HT1080 (cell line): ENCODE results near the gene TPMT. TPM values are rescaled to one million over a fixed set of nuclear protein-coding genes. Genes with fewer than 3 reads are reported as not detected.
"Not testable (repeated sequence)": the region's sequence is repeated elsewhere in the genome, so short reads cannot be mapped to it uniquely, and the experiment has no call there.

Experiments used
- DNase-seq: peaks from one replicate; pipeline ENCODE4 v3.0.0-alpha.2; 2015; ENCODE audit warnings: low read depth
- total RNA-seq: library from RNA; depleted of rRNA; stranded (reverse); fragments of >200 nt; shearing (Covaris generic); gene quantifications from 2 replicates; pipeline ENCODE4 v1.2.3, GENCODE V29; 2014

The TPMT gene
- total RNA-seq, 1 experiment from 2014 or later: 9.6 TPM

DNA sequence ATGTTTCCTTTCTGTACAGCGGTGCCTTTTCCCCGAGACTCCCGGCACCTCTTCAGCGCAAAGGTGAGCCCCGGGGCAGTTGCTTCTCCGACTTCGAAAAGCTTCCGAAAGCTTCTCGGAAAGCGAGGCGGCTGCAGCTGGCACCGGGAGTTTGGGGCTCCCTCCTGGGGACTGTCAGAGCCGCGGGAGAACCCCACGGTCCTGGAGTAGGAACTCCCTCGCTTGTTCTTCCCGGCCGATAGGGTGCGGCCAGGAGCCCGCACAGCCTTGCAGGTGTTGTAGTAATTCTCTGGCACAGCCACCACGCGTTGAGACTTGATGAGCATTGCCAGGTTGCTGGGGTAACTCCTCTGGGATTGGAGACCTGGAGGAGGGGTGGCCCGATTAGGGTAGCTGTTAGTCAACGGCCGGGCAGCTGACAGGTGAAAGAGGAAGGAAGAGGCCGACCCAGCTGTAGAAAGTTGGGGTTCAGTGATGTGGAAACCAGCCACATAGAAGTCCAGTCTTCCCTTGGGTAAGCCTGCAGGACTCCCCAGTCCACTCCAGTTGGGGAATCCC is 1.1 kb upstream of the TPMT start:
- DNase-seq: peak; percentile 52

- peak; percentile 96 for DNase-seq
These were observed 430 bp upstream of the TPMT start, which contains the start of gene KDM1B for GRCh38 chr6:18155150-18155863. TSS of gene KDM1B (plus strand) at chr6:18155422. CDS start at chr6:18159896, 4,474 bp downstream.

GRCh38 chr6:18153311-18153703 is 1.6 kb downstream of the TPMT start:
- no peak for DNase-seq

- no peak for DNase-seq
These were observed 3.1 kb downstream of the TPMT start for GRCh38 chr6:18151801-18152200.

DNA sequence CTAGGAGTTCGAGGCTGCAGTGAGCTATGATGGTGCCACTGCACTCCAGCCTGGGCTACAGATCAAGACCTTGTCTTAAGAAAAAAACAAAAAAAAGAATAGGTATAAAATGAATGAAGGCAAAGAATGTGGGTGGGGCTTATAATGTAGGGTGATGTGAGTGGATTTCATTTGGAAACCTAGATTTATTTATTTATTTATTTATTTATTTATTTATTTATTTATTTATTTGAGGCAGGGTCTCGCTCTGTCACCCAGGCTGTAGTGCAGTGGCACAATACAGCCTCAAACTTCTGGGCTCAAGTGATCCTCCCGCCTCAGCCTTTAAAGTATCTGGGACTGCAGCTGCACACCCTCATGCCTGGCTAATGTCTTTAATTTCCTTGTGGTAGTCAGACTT is 3.5 kb downstream of the TPMT start:
- DNase-seq: not testable (repeated sequence)

GRCh38 chr6:18148304-18149025 is 6.4 kb downstream of the TPMT start:
- peak; percentile 91 for DNase-seq

- DNase-seq: no peak
These were observed 7.3 kb downstream of the TPMT start for GRCh38 chr6:18147616-18148015.

DNA sequence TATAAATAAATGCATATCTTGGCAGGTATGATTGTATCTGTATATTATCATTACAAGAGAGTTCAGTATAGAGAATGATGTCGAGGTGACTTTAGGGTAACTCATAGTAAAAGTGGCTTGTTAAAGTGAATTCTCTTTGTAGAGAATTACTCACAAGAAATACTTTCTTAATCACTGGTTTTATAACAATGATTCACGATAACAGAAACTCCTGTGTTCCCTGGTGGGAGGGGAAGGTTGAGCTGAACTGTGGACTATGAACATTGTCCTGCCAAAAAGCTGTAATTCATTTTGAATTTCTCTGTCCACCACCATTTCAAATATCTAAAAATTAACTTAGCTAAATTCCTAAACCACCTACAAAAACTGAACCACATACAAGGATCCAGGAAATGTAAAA is 7.7 kb downstream of the TPMT start:
- DNase-seq: peak; percentile 65

DNA sequence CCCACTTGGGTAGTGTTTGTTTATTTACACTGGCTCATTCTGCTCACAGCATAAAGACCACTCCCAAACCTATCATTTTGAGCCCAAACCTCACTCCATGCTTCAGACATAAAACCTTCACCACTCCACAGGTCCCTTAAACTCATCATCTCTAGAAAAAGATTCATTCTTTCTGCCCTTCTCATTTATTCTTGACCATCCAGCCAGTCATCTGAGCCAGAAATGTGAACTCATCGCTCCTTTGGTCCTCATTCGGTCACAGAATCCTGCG is 12.4 kb downstream of the TPMT start:
- DNase-seq: no peak

DNA sequence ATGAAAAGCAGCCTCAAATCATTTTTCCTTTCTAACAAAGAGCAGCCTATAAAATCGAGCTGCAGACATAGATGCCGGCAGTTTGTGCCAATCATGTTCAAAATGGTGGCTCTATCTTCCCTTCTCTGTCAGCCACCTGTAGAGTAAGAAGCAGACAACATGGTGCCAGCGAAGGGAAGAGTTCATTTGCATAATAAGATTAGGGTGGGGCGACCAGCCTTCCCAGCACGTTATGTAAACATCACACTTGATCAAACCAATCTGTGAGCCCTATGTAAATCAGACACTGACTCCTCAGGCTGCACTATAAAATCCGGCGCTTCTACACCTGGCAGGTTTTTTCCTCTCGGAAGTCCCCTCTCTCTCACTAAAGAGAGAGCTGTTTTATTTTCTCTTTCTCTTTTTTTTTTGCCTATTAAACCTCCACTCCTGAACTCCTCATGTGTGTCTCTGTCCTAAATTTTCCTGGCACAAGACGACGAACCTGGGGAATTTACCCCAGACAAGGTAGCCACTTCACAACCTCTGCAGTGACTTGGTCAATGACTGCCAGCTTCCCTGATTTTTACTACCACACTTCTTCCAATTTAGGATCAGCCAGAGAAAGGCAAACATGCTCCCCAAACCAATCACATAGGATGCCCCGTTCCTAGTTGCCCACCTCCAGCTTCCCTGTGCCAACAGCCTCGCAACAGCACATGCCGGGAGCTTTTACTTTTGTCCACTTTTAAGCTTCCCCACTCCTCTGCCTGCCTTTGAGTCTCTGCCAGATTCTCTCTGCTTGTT is 12.9 kb downstream of the TPMT start:
- DNase-seq: no peak

DNA sequence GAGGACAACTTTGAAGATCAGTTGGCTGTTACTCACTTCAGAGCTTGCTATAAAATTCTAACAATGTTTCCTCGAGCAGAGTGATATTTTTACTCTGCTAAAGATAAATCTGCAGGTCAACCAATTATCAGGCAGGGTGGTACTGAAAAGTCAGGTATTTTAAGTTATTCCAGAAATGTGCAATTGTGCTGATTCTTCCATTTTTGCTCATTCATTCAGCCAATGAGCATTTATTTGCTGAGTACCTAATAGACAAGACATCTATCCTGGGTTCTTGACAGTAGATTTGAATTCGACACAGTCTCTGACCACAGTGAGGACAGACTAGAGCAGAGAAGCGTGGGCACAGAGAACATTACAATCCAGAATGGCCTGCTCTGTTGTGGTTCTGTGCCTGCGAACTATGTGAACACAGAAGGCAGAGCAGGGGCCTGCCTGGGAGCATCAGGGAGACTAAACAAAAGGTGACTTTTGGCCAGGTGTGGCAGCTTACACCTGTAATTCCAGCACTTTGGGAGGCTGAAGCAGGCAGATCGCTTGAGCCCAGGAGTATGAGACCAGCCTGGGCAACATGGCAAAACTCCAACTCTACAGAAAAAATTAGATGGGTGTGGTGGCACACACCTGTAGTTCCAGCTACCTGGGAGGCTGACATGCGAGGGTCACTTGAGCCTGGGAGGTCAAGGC is 14.8 kb downstream of the TPMT start:
- no peak for DNase-seq

DNA sequence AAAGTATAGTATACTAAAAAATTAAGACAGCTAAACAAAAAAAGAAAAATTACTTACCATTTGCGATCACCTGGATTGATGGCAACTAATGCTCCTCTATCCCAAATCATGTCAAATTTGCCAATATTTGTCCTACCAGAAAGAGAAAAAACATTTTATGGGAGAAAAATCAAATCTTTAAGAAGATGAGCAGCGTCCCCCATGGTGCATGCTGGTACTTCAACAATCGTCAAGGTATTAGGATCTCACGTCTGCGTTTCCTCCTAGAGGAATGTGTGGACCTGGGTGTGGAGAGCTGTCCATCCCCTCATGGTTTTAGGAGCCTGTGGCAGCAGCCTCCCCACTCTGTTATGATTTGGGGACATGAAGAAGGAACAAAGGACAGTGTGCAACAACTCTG is 16.0 kb downstream of the TPMT start:
- no peak for DNase-seq

DNA sequence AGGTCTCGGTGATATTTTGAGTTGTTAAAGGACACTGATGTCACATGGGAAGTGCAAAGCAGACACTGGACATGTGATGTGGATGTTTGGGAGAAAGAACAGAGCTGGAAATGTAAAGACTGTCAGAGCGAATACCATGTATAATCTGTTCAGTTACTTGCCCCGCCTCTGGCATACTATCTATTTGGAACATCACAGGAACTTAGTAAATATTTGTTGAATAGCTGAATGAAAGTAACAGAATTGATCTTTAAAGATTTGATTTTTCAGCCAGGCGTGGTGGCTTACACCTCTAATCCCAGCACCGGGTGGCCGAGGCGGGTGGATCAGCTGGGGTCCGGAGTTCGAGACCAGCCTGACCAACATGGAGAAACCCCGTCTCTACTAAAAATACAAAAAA is 18.6 kb downstream of the TPMT start:
- no peak for DNase-seq

DNA sequence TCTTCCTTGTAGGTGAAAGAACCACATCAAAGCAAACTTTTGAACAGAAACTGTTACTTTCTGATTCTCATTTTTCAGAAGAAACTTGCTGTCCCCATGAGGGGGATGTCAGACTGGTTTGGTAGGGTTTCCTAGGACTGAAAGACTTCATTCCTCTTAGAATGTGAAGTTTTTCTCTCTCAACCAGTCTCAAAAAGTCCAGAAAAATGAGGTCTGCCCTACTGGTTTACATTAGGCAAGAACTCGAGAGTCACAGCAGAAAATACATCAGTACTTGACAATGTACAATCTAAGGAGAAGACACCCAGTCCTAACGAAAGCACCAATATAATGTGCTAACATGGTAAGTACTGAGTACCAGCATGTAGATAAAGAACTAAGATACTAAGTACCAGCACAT is 19.7 kb downstream of the TPMT start:
- DNase-seq: no peak

- no peak for DNase-seq
These were observed 22.5 kb downstream of the TPMT start for GRCh38 chr6:18132346-18132745.

DNA sequence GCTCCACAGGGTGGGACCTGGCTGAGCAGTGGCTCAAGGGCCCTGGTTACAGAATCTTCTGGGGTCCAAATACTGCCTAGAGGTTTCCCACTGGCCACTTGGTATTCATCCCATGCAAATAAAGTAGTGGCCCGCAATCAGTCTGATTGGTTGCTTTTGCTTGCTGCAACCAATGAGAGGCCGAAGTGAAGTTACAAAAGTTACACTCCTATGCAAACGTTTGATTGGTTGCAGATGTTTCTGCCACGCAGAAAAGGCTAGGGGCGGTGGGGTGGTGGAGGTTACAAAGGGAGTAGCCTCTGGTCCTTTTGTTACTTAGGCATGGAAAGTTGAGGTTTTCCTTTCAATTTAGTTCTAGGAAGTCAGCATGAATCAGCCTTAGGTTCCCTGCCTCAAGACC is 28.8 kb downstream of the TPMT start:
- no peak for DNase-seq

DNA sequence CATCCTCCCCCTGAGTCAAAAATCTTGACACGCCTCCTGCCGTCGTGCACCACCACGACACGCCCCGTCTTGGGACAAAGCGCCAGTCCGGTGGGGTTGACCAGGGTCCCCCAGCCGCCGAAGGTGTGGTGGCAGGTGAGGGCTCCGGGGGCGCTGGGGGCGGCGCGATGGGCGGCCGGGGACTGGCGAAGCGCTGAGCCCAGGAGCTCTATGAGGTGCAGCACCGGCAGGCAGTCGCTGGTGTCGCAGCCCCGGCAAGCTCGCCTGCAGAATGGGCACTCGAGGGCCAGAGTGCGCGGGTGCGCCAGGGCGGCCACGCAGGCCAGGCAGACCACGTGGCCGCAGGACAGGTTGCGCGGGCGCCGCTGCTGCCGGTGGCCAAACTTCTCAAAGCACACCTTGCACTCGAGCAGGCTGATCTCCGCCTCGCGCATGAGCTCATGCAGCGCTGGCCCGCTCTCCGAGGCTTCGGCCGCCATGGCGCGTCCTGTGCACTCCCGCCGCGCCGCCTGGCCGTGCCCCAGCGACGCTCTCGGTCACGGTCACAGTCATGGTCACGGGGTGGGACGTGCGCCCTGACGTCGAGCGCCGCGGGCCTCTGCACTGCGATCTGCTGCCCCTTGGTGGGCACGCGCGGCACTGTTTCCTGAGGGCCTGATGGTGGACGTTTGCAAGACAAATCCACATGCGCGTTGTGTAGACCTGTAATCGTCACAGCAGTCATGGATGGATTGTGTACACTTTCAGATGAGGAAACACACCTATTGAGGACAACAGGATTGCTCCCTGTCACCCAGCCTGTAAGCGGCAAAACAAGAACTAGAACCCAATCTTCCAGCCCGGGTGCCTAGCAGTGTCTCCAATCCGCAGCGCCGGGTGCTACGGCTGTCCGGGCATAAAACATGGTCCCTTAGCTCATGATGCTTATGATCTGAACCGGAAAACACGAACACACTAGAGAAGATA is 32.5 kb downstream of the TPMT start, which contains the start of gene NHLRC1:
Gene NHLRC1, minus strand, starts transcription at position 550 of the 966 bp plus-strand sequence. Its CDS starts 71 bp downstream, at position 479.
- peak; percentile 60 for DNase-seq

DNA sequence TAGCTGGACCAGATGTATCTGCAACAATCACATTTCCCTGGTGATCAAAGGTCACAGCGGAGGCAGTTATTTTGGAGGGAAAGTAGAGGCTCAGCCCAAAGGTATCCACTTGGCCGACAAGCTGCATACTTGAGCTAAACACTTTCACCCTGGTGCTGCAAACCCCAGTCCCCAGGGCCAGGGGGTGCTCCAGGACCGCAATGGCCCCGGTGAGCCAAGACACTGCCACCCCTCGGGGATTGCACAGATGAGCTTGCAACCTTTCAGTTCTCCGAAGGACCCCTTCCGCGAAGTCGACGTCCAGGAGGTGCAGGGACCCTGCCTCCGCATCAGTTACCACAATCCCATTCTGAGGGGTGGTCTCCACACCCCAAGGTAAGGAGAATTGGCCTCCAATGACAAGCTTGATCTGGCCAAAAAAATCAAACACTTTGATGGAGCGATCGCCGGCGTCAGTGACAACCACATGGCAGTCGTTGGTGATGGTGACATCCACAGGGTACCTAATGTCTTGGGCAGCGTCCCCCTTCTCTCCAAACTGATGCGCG is 33.2 kb downstream of the TPMT start:
- no peak for DNase-seq

DNA sequence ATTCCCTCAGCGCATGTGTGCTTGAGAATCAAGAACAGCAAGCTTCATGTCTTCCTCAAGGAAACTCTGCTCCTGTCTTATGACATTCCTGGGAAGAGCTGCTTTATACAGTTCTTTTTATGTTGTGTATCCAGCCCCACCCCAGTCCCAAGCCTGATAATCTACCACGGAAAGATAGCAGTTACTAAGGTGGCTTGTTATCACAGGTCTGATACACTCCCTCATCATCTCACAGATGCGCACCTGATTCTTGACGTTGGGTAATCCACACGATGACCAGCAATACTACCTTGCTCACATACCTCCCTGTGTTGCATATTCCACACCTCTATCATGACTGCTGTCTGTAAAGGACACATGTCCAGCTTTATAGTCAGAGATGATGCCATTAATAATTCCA is 35.6 kb downstream of the TPMT start:
- no peak for DNase-seq

DNA sequence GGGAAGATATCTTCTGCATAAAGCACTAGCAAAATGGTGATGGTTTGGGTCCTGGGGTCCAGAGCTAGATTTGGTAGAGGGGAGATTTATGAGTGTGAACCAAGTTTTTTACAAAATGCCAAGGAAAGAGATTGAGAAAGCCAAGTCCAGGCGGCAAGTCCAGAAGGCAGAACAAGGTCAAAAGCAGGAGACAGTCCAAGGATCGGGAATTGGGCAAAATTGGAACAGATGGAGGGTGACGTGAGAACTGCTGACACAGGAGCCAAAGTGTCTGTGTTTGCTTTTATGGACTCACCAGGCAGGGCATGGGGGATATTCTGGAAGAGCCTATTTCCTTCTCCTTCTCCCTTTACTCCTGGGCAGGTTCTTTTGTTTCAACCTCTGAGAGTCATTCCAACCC is 36.5 kb downstream of the TPMT start:
- DNase-seq: no peak
